ENCODE data around the gene MSMP. TPM values are rescaled to one million over a fixed set of nuclear protein-coding genes. Genes with fewer than 3 reads are reported as not detected.
A peak's percentile ranks its signal among the peaks of the same experiment; 100 is the strongest.

Gene MSMP
- total and polyA plus RNA-seq, 9 of the 15 experiments (the other 6 are each of a cell fraction or from before 2014, with no cell fraction given) = 0.60 TPM; not detected in 8

- TF ChIP-seq SMARCE1 (IDR thresholded peaks at IDR 0.05) = no peak
Measured at GRCh38 chr9:35732800-35733541, 21.1 kb downstream of the MSMP start (continued).

- ChIA-PET POLR2A (interaction anchor here (0.6 to 2.8 kb wide), 21 partner anchors 10 to 630 kb away, joined by 3 to 13 read pairs (median 5); partner anchors contain the start of genes CCDC107, GBA2, RGP1 and RMRP), CTCF (ENCODE audit: low intra/inter-chr PET ratio) (no interaction called here)
- peak in 3 of 4 experiments; percentile 78 to 94 (median 88) for DNase-seq (ENCODE audit: extremely low read depth in 1 of 4, low spot score in 3 of 4)
- H3K9ac ChIP-seq (ENCODE audit: insufficient read depth in 1 of 2, low read depth in 2 of 2, low read length in 2 of 2) = peak within 1 kb of the TSS; percentile 85 to 96
- no peaks in the 10 kb centered on the region for H3K9me3 ChIP-seq (replicated peaks; ENCODE audit: control insufficient read depth, insufficient read depth, low read depth, low read length)
- H3K79me2 ChIP-seq (ENCODE audit: control insufficient read depth, insufficient read depth, low read length) = peaks cover 66% of the 10 kb centered on the region
- H3K9me1 ChIP-seq (ENCODE audit: control insufficient read depth, insufficient read depth, low read length) = peaks cover under 1% of the 10 kb centered on the region
- H3K4me1 ChIP-seq (replicated peaks in 1 of 2; ENCODE audit: control insufficient read depth in 2 of 2, insufficient read depth in 2 of 2, low read length in 2 of 2) = peaks cover 30 to 35% of the 10 kb centered on the region in 2 experiments
- in situ Hi-C loops (cut with MboI) = no loop called here
- peak within 1 kb of the TSS; percentile 76 for H2AFZ ChIP-seq (ENCODE audit: low read depth, low read length)
- H3K4me2 ChIP-seq (ENCODE audit: insufficient read depth, low read length) = peak within 1 kb of the TSS; percentile 94
- H3K4me3 ChIP-seq = peak within 1 kb of the TSS; percentile 85
- H3K36me3 ChIP-seq (ENCODE audit: control insufficient read depth, insufficient read depth, low read length) = peaks cover 48% of the 10 kb centered on the region; the same call in 2 of the 3 replicates
- peak; percentile 87 for FAIRE-seq
- ATAC-seq = peak; percentile 84
- H3K27me3 ChIP-seq (ENCODE audit: control insufficient read depth in 2 of 2, insufficient read depth in 2 of 2, low read length in 2 of 2) = no peaks in the 10 kb centered on the region
- BruUV-seq (replicated peaks) = no TSS peak
- peak within 1 kb of the TSS; percentile 97 for H3K27ac ChIP-seq (ENCODE audit: extremely low read depth, low read depth, low read length)
- peaks cover 11% of the 10 kb centered on the region; the same call in 1 of the 2 replicates for H4K20me1 ChIP-seq (replicated peaks; ENCODE audit: control insufficient read depth, insufficient read depth, low read length)
- WGBS (ENCODE audit: insufficient coverage, low coverage, missing lambda C conversion rate) = 0% methylated on average over 8 of the region's 49 CpGs
- intact Hi-C loops (cut with micrococcal nuclease) = loop anchor here (2.0 to 10.0 kb wide), 3 partner anchors 17 to 83 kb away; partner anchors contain the start of genes GBA2, HINT2, RGP1 and SPAG8
- no peak for TF ChIP-seq ZNF764 (CRISPR knock-in tag; IDR thresholded peaks at IDR 0.05; ENCODE audit: low read depth)
- TF ChIP-seq THRA (IDR thresholded peaks at IDR 0.05) = no peak
- TF ChIP-seq E2F5 (CRISPR knock-in tag; IDR thresholded peaks at IDR 0.05) = no peak
- no peak for TF ChIP-seq ZNF282 (CRISPR knock-in tag; IDR thresholded peaks at IDR 0.05)
- no peak for TF ChIP-seq FOXA1 (IDR thresholded peaks at IDR 0.05; ENCODE audit: borderline replicate concordance)
- TF ChIP-seq ELK1 (CRISPR knock-in tag; IDR thresholded peaks at IDR 0.05) = no peak
- no peak for TF ChIP-seq RBM14 (IDR thresholded peaks at IDR 0.05; ENCODE audit: borderline replicate concordance, insufficient read depth, low read depth, low read length)
- no peak for TF ChIP-seq MCM3 (IDR thresholded peaks at IDR 0.05)
- no peak for TF ChIP-seq PREB (CRISPR knock-in tag; IDR thresholded peaks at IDR 0.05)
- no peak for TF ChIP-seq ID3 (CRISPR knock-in tag; IDR thresholded peaks at IDR 0.05)
- TF ChIP-seq ID3 (tag; IDR thresholded peaks at IDR 0.05) = no peak
- peak; percentile 77 for TF ChIP-seq TAF1 (IDR thresholded peaks at IDR 0.05; ENCODE audit: control insufficient read depth, extremely low read depth, insufficient read depth, low read length, severe bottlenecking)
- no peak for TF ChIP-seq SETDB1 (IDR thresholded peaks at IDR 0.05; ENCODE audit: low read length)
Measured at GRCh38 chr9:35732185-35732799, 21.8 kb downstream of the MSMP start, which contains the start of the genes CREB3 and TLN1. TSS of gene CREB3 (plus strand) at chr9:35732666. CDS start at chr9:35732773, 107 bp downstream. TSS of gene TLN1 (minus strand) at chr9:35732195. CDS start at chr9:35725694, 6,501 bp downstream.

All from K562 (cell line).